ENCODE measurements around the gene CST9L.

GRCh38 chr20:23587631-23588030, 19.3 kb upstream of the CST9L start:
- TF ChIP-seq SIN3A (IDR thresholded peaks at IDR 0.05; ENCODE audit: borderline replicate concordance, insufficient read depth, low read length) (no peak), TAF1 (IDR thresholded peaks at IDR 0.05; ENCODE audit: borderline replicate concordance, insufficient read depth, low read length) (no peak), REST (IDR thresholded peaks at IDR 0.05; ENCODE audit: insufficient read depth in 1 of 2, low read depth in 2 of 2, low read length in 2 of 2) (no peak)
